GM08714 (cell line): Measurements from ENCODE around the gene FGF6.
"Not testable (repeated sequence)": the region's sequence is repeated elsewhere in the genome, so short reads cannot be mapped to it uniquely, and the experiment has no call there.

ENCODE experiments used
- H3K4me3 ChIP-seq: fragments of 200-500 bp; sonication (Bioruptor generic); 2 replicates; pipeline ENCODE4 v1.5.1; 2014; ENCODE audit warnings: mild to moderate bottlenecking, low read length, inconsistent platforms
- ZNF274 ChIP-seq: IDR thresholded peaks from 2 replicates; pipeline ENCODE4 v1.6.1; 2012; ENCODE audit warnings: mild to moderate bottlenecking, low read depth, low read length

Gene FGF6

DNA sequence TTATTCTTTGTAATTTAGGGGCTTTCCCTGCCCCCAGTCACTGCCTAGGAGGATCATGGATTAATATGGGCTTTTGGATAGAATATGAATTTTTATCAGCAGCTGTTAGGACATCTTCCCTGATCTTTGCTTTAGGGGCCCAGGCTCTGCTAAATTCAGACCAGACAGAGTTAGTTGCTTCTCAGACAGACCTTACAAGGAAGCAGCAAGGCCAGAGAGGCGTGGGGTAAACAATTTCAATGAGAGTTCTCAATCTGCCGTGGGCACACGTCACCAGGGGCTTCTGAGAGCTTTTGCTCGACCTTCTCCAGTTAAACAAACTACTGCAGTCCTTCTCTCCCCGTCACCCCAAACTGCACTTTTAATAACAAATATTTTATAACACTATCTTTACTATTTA, 27.7 kb downstream of the FGF6 start:
- H3K4me3 ChIP-seq: no peak overlapping the region
- TF ChIP-seq ZNF274: no peak

DNA sequence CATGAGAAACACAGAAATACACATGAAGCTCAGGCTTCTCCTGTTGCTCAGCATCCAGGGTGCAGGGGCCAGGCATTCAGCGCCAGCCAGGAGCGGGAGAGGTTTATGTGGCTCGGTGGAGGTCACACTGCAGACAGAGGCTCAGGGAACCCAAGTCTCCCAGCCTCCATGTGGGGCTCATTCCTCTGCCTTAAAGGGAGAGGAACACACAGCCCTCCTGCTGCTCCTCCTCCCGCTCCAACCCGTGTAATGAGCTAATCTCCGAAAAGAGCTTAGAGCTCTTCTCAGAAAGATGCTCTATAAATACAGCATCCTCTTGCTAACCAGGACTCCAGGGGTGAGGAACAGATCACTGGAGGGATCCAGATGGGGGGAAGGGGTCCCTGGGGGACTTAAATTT, 28.2 kb downstream of the FGF6 start:
- H3K4me3 ChIP-seq: no peak overlapping the region
- no peak for TF ChIP-seq ZNF274

DNA sequence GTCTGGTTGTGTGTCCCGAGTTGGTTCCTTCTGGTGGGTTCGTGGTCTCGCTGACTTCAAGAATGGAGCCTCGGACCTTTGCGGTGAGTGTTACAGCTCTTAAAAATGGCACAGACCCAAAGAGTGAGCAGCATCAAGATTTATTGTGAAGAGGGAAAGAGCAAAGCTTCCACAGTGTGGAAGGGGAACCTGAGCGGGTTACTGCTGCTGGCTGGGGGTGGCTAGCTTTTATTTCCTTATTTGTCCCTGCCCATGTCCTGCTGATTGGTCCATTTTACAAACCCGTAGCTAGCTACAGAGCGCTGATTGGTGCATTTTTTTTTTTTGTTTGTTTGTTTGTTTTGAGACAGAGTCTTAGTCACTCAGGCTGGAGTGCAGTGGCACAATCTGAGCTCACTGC, 29.3 kb downstream of the FGF6 start:
- no peak for TF ChIP-seq ZNF274
- no peak overlapping the region for H3K4me3 ChIP-seq

DNA sequence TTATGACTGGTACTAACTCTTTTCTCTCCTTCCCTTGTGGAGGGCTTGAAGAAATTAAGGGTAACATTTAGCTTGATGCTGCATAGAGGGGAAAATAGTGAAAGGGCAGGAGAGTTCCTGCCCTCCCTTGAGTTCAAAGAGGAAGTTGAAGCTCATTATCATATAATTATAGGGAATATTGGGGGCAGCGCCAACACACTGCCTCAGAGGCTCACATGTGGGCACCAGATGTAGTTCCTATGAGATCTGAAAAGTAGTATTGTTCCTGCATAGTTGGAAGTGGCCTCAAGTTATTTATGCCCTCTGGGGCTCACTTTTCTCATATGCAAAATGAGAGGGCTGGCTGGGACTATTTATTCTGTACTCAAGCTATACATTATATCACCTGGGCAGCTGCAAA, 33.1 kb downstream of the FGF6 start:
- H3K4me3 ChIP-seq: no peak overlapping the region
- no peak for TF ChIP-seq ZNF274

DNA sequence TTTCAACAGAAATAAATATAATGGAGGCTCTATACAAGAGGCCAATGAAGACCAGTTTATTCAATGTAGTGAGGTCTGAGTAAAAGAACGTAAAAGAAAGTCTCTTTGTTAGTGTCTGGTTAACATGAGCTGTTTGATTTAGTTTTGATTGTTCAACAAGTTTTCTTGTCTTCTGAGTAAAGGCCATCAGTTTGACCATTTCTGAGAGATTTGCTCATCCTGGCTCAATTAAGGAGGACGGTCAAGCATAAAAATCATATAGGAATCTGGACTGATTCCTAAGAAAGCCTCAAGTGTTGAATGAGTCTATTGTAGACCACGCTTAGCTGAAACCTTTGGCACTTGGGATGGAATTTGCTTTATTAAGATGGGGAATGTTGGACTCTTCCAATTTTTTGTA, 33.6 kb downstream of the FGF6 start:
- H3K4me3 ChIP-seq: no peak overlapping the region
- no peak for TF ChIP-seq ZNF274

DNA sequence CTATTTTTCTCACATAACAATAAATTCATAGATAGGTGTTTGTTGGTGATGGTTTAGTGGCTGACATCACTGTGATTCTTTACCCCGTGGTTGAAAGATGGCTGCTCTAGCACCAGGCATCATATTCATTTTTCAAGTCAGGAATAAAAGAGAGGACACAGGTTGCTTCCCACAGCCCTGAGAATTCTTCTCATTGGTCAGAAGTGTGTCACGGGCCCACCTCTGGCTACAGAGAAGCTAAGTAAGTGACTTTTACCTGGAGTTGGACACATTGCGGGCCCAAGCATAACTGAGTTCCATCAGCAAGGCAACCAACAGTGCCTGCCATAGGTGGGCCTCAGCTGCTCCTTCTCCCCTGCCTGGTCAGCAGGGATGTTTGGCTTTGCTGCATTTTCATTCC, 38.5 kb downstream of the FGF6 start:
- no peak overlapping the region for H3K4me3 ChIP-seq
- TF ChIP-seq ZNF274: no peak

DNA sequence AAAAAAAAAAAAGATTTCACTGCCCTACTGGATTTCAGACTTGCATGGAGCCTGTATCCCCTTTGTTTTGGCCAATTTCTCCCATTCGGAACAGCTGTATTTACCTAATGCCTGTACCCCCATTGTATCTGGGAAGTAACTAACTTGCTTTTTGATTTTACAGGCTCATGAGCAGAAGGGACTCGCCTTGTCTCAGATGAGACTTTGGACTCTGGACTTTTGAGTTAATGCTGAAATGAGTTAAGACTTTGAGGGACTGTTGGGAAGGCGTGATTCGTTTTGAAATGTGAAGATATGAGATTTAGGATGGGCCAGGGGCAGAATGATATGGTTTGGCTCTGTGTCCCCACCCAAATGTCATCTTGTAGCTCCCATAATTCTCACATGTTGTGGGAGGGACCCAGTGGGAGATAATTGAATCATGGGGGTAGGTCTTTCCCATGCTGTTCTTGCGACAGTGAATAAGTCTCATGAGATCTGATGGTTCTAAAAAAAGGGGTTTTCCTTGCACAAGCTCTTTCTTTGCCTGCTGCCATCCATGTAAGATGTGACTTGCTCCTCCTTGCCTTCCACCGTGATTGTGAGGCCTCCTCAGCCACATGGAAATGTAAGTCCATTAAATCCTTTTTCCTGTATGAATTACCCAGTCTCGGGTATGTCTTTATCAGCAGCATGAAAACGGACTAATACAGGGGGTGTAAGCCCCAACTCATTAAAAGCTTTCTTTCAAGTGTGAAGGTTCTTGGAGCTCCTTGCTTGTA, 40.6 kb downstream of the FGF6 start:
- not testable (repeated sequence) for H3K4me3 ChIP-seq

DNA sequence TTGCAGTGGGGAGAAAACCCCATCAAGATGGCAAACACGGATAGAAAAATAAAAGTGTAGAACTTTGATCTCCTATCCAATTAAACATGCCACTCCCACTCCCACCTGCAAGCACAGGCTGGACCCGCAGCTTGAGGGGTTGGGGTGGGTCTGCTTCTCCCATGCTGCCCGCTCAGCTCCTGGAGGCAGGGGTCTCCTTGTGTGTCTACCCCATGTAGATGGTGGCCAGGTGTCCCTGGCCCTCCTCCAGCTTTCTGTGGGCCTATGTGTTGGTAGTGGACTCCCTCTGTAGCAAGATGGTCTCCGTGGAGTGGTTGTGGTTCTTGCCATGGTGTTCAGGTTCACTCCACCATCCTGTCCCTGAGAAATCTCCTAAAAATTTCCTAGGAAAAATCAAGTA, 42.6 kb downstream of the FGF6 start:
- no peak overlapping the region for H3K4me3 ChIP-seq
- no peak for TF ChIP-seq ZNF274

DNA sequence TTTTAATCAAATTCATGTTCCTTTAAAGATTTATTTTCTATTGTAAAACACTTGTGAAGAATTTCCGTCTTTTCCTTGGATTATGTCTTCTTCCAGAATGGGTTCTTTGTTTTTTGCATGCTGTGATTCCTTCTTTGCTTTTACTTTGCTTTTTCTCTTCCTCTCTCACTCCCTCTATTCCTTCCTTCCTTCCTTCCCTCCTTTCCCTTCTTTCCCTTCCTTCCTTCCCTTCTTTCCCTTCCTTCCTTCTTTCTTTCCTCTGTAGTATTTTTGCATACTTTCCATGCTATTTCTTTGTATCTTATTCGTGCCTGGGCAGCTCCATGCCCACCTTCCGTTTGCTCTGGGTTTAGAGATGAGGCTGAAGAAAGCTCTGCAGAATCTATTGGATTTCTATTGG, 44.5 kb downstream of the FGF6 start:
- H3K4me3 ChIP-seq: no peak overlapping the region
- TF ChIP-seq ZNF274: no peak

DNA sequence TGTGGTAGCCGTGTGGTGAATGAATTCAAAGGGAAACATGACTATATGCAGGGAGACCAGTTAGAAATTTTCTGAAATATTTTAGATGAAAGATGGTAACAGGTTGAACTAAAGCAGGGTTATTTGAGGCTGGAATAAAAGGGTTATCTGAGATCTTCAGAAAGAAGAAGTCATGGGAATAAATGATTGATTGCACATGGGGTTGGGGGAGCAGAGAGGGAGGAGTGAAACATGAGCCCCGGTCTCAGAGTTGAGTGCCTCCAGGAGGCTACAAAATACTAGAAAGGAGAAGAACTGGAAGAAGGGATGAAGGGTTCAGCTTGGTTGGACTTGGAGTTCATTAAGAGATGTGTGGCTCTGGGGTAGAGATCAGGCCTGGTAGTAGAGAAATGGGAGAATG, 49.8 kb downstream of the FGF6 start:
- no peak for TF ChIP-seq ZNF274
- H3K4me3 ChIP-seq: no peak overlapping the region

DNA sequence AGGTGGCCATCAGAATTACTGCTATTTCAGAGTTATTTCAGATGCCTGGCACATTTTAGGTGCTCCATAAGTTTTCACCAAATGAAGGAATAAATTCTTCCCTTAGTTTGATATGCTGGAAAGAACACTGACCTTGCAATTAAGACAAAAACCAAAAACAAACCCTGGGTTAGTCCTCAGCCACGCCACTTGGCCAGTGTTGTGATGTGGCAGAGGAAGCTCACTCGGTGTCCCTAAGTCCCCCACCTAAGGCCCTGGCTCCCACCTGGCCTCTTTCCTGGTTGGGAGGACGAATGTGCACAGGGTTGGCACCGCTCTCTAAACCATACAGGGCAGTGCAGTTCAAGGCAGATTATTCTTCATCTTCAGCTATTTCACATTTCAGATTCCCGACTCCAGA, 52.4 kb downstream of the FGF6 start:
- H3K4me3 ChIP-seq: no peak overlapping the region
- TF ChIP-seq ZNF274: no peak

DNA sequence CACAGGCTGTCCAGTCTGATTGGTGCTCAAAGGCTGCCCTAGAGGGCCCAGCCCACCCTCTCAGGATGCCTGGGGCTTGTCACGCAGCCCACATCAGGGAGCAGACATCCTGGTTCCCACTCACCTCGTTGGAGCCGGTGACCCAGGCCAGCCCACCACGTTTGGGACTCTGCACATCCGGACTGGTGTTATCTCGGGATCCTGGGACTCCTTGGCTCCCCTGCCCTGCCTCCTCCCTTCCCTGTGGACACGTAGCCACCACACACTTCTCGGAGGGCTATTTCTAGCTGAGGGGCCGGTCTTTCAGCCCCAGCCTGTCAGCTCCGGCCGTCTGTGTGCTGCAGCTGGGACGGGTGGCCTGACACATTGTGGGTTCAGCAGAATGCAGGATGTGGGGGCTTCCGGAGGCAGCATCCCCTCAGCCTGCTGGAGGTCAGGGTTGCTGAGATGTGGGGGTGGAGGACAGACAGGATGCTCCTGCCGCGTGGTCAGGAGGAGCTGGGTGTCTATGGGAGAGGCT, 53.3 kb downstream of the FGF6 start:
- H3K4me3 ChIP-seq: no peak overlapping the region
- TF ChIP-seq ZNF274: no peak

DNA sequence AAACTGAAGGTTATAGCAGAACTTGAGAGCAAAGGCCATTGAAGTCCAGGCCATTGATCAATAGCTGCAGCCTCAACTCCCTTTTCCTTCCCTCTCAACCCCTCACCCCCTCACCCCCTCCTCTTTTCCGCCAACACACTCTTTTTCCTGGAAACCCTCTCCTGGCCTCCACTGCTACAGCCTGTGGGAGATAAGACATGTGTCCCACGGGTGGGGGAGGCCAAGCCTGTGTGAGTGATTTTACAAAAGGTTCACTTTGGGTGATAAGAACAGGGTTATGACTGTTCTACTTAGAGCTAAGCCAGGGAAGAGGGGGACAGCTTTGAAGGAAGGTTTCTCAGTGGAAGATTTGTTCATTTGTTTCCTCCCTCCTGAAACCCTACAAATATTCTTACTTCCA, 57.0 kb downstream of the FGF6 start:
- no peak overlapping the region for H3K4me3 ChIP-seq
- no peak for TF ChIP-seq ZNF274

DNA sequence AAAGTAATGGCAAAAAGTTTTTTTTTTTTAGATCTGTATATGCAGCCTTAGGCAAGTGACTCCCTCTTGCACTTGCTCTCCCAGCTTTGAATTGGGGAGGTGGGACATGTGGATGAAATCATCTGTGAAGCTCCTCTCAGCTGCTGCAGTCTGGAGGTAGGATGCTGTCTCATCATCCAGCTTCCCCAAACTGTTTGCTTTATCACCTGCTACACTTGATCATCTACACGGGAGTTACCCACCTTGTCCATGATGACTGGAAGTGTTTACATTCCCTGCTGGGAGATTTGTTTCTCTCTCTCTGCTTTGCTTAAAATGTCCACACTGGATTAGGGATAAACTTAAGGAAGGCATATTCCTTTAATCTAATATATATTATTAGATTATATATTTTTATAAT, 57.6 kb downstream of the FGF6 start:
- no peak overlapping the region for H3K4me3 ChIP-seq
- no peak for TF ChIP-seq ZNF274

DNA sequence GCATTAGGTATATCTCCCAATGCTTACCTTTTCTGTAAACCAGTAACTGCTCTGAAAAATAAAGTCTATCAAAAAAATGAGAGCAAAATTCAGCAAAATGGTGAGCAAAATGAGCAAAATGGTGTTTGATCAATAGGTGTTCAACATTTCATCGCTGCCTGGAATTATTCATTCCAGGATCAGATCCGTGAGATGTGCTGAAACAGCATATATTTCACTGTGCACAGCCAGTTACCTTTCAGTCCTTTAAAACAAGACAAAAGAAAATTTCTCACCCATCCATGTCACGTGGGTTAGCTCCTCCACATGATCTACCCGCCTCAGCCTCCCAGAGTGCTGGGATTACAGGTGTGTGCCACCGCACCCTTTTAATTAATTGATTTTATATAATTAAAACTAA, 58.0 kb downstream of the FGF6 start:
- no peak overlapping the region for H3K4me3 ChIP-seq
- TF ChIP-seq ZNF274: no peak

DNA sequence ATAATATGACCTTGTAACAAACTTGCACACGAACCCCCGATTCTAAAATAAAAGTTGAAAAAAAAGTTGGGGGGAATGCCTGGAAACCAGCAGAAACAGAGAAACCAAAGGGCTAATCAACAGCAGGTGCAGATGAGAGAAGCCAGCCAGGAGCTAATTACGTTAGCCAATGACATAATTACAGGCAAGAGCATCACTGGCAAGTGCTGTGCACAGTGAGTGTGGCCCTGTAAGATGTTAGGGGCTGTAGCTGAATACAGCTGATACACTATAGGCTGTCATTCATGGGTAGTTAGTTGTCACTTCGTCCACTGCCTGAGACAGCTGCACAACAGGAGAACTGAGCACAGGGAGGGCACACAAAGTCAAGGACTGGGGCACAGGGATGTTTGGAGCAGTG, 58.8 kb downstream of the FGF6 start:
- H3K4me3 ChIP-seq: no peak overlapping the region
- no peak for TF ChIP-seq ZNF274
